Bladder microvascular endothelial cell (primary cell): ENCODE data around the gene E2F1. TPM values are rescaled to one million over a fixed set of nuclear protein-coding genes. Genes with fewer than 3 reads are reported as not detected.

Source experiments
- total RNA-seq: library from RNA; depleted of rRNA; stranded (reverse); fragments of >200 nt; gene quantifications from 2 replicates; pipeline ENCODE4 v1.2.3, GENCODE V29; 2014

The E2F1 gene
- 9.4 and 14.1 TPM in 2 replicates for total RNA-seq

GRCh38 chr20:33686100-33686983, at the start of gene E2F1:
Gene E2F1, minus strand, starts transcription at chr20:33686385. Its CDS starts 121 bp downstream, at chr20:33686264.

GRCh38 chr20:33731693-33732165, 45.5 kb upstream of the E2F1 start, which contains the start of gene ZNF341:
Gene ZNF341, plus strand, starts transcription at chr20:33731996. Its CDS starts 26 bp downstream, at chr20:33732022.

GRCh38 chr20:33719989-33720709, 34.0 kb upstream of the E2F1 start, which contains the start of gene PXMP4:
Gene PXMP4, minus strand, starts transcription at chr20:33720310. Its CDS starts 103 bp downstream, at chr20:33720207.

GRCh38 chr20:33674294-33675135, 11.7 kb downstream of the E2F1 start, which contains the start of gene NECAB3:
Gene NECAB3, minus strand, starts transcription at chr20:33674428. Its CDS starts 76 bp downstream, at chr20:33674352.

GRCh38 chr20:33666293-33667244, 19.6 kb downstream of the E2F1 start, which contains the start of gene ACTL10:
Gene ACTL10, plus strand, starts transcription at chr20:33666943. Its CDS starts 555 bp downstream, at chr20:33667498.

GRCh38 chr20:33662172-33662571, 24.0 kb downstream of the E2F1 start, which contains the start of gene C20orf144:
Gene C20orf144, plus strand, starts transcription at chr20:33662327. Its CDS starts 19 bp downstream, at chr20:33662346.

Other genes starting within 250 kb of the E2F1 start
- gene SNTA1, start 242.6 kb downstream of the E2F1 start, total RNA-seq, result 4.3 and 4.9 TPM in 2 replicates
- gene CBFA2T2, start 196.3 kb downstream of the E2F1 start, total RNA-seq, result 2.3 and 6.1 TPM in 2 replicates
- under 0.01 TPM in 1 of 2 replicates, not detected in the other for gene C20orf144, start 24.1 kb downstream of the E2F1 start, total RNA-seq
- gene ACTL10, start 19.4 kb downstream of the E2F1 start, total RNA-seq, result 1.5 and 1.6 TPM in 2 replicates
- gene NECAB3, start 12.0 kb downstream of the E2F1 start, total RNA-seq, result 6.5 and 8.5 TPM in 2 replicates
- gene PXMP4, start 33.9 kb upstream of the E2F1 start, total RNA-seq, result 3.1 and 7.0 TPM in 2 replicates
- 0.97 and 2.0 TPM in 2 replicates for gene ZNF341, start 45.6 kb upstream of the E2F1 start, total RNA-seq
- gene CHMP4B, start 125.0 kb upstream of the E2F1 start, total RNA-seq, result 37.4 and 57.4 TPM in 2 replicates